K562 (cell line): Measurements from ENCODE around the gene DLGAP1. TPM values are rescaled to one million over a fixed set of nuclear protein-coding genes. Genes with fewer than 3 reads are reported as not detected.

Experiments used
- CHD1 ChIP-seq: fragments of 200-600 bp; sonication (generic); IDR thresholded peaks from one replicate; pipeline ENCODE4 v1.6.1; 2012; ENCODE audit warnings: mild to moderate bottlenecking, moderate library complexity, low read length, inconsistent platforms
- KLF16 ChIP-seq: IDR thresholded peaks from 2 replicates; pipeline ENCODE4 v1.6.1; 2016; ENCODE audit warnings: antibody characterized with exemption
- MXI1 ChIP-seq: IDR thresholded peaks from 2 replicates; pipeline ENCODE4 v1.6.1; 2011; ENCODE audit warnings: low read depth, mild to moderate bottlenecking, improper control_type of control experiment, low read length
- NKRF ChIP-seq: fragments of 450-650 bp; IDR thresholded peaks from 2 replicates; pipeline ENCODE4 v1.6.1; 2016; ENCODE audit warnings: borderline replicate concordance
- POLR2AphosphoS5 ChIP-seq: IDR thresholded peaks from 2 replicates; pipeline ENCODE4 v1.6.1; 2011; ENCODE audit warnings: mild to moderate bottlenecking, low read depth, low read length, moderate library complexity; ENCODE audit not compliant: control insufficient read depth, insufficient read depth
- PREB ChIP-seq: sonication (generic); formaldehyde crosslinking; IDR thresholded peaks from 2 replicates; pipeline ENCODE4 v1.8.1; 2023; ENCODE audit warnings: mild to moderate bottlenecking, missing genetic modification reagents
- PRPF4 ChIP-seq: fragments of 200-400 bp; formaldehyde crosslinking; IDR thresholded peaks from one replicate; pipeline ENCODE4 v1.6.1; 2017; ENCODE audit warnings: low read length, low read depth, mild to moderate bottlenecking; ENCODE audit not compliant: insufficient read depth, poor library complexity, severe bottlenecking
- TCF3 ChIP-seq: sonication (generic); formaldehyde crosslinking; IDR thresholded peaks from 2 replicates; pipeline ENCODE4 v1.4.0; 2020; ENCODE audit warnings: mild to moderate bottlenecking, missing genetic modification reagents
- TEAD1 ChIP-seq, 2 experiments: fragments of 450-650 bp in 1 of 2; sonication (generic) in 1 of 2; formaldehyde crosslinking; IDR thresholded peaks; 2 replicates each; pipeline versions ENCODE4 v1.4.0 to v1.8.0; 2020 to 2022; ENCODE audit warnings: mild to moderate bottlenecking in 2 of 2, missing genetic modification reagents in 1 of 2
- ZHX1 ChIP-seq: fragments of 150-350 bp; conservative IDR thresholded peaks from 2 replicates; pipeline ENCODE4 v1.6.1; 2014; ENCODE audit warnings: low read length
- ZNF232 ChIP-seq: sonication (generic); formaldehyde crosslinking; IDR thresholded peaks from 2 replicates; pipeline ENCODE4 v1.8.0; 2022; ENCODE audit warnings: mild to moderate bottlenecking, missing genetic modification reagents
- polyA plus RNA-seq, 8 experiments: library from polyadenylated mRNA; depleted of rRNA in 4 of 8; stranded (reverse) in 5 of 8; unstranded in 3 of 8; fragments of >200 nt; fragmentation: Nextera tagmentation in 2 of 8; fragmentation: Illumina TruSeq in 1 of 8; extraction: Ambion mirVana in 2 of 8; extraction: Trizol in 1 of 8; gene quantifications; 2 replicates each; pipeline versions ENCODE4 v1.2.1 to v1.2.3, GENCODE V29; 2011 to 2014; ENCODE audit warnings: inconsistent platforms in 1 of 8, missing spikeins in 1 of 8
- total RNA-seq, 7 experiments: library from RNA; depleted of rRNA in 6 of 7; stranded (reverse); fragments of >200 nt in 6 of 7; fragmentation: Illumina TruSeq in 2 of 7; extraction: Trizol in 2 of 7; gene quantifications; 2 replicates each; pipeline versions ENCODE4 v1.2.1 to v1.2.3, GENCODE V29; 2011 to 2021; ENCODE audit warnings: low replicate concordance in 1 of 7

Gene DLGAP1
- total and polyA plus RNA-seq, 9 of the 15 experiments (the other 6 are each of a cell fraction or from before 2014, with no cell fraction given): 0.04 to 0.22 (median 0.08) TPM

GRCh38 chr18:3447895-3448837 lies 1006.9 kb downstream of the DLGAP1 start (continued):
- no peak for TF ChIP-seq PREB (CRISPR knock-in tag)
- TF ChIP-seq KLF16: peak; percentile 48; the same call in 1 of the 2 replicates
- TF ChIP-seq POLR2AphosphoS5: peak; percentile 93
- peak; percentile 63 for TF ChIP-seq TCF3 (CRISPR knock-in tag)
- no peak; the same call in 1 of the 2 replicates for TF ChIP-seq MXI1
- peak; percentile 48 to 59; a peak in 2 of 4 replicates for TF ChIP-seq TEAD1 (CRISPR knock-in tag; IDR thresholded peaks at IDR 0.05)
- no peak for TF ChIP-seq PRPF4
- TF ChIP-seq ZHX1: no peak; the same call in 1 of the 2 replicates
- TF ChIP-seq NKRF: no peak
- TF ChIP-seq CHD1: peak; percentile 3
- no peak for TF ChIP-seq ZNF232 (CRISPR knock-in tag)
